GM12892 (cell line): Measurements from ENCODE around the gene MFSD12.
"Not testable (repeated sequence)": the region's sequence is repeated elsewhere in the genome, so short reads cannot be mapped to it uniquely, and the experiment has no call there.

Experiments
- DNase-seq: peaks from one replicate; pipeline ENCODE4 v3.0.0; 2011; ENCODE audit not compliant: insufficient read length
- FAIRE-seq: peaks from 2 replicates; lab custom pipeline; 2011; peaks lifted over from hg19 to GRCh38; lab: Jason Lieb, UNC
- POLR2A ChIP-seq: IDR thresholded peaks from 2 replicates; pipeline ENCODE4 v1.6.1; 2011; ENCODE audit warnings: low read depth, low read length, control low read depth
- POLR2AphosphoS5 ChIP-seq: IDR thresholded peaks from 2 replicates; pipeline ENCODE4 v1.6.1; 2011; ENCODE audit warnings: low read depth, low read length, control low read depth
- TAF1 ChIP-seq: IDR thresholded peaks from 2 replicates; pipeline ENCODE4 v1.6.1; 2011; ENCODE audit warnings: low read depth, mild to moderate bottlenecking, control low read depth, low read length, borderline replicate concordance

The MFSD12 gene

DNA sequence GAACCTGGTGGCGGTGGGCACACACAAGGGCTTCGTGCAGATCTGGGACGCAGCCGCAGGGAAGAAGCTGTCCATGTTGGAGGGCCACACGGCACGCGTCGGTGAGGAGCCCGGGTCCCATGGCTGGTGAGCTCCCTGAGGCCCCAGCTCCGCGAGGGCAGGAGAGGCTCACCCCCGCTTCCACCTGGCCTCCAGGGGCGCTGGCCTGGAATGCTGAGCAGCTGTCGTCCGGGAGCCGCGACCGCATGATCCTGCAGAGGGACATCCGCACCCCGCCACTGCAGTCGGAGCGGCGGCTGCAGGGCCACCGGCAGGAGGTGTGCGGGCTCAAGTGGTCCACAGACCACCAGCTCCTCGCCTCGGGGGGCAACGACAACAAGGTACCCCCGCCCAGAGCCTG, 25.7 kb downstream of the MFSD12 start:
- TF ChIP-seq POLR2AphosphoS5 (no peak), TAF1 (no peak), POLR2A (no peak)
- FAIRE-seq (no peak), DNase-seq (no peak)

DNA sequence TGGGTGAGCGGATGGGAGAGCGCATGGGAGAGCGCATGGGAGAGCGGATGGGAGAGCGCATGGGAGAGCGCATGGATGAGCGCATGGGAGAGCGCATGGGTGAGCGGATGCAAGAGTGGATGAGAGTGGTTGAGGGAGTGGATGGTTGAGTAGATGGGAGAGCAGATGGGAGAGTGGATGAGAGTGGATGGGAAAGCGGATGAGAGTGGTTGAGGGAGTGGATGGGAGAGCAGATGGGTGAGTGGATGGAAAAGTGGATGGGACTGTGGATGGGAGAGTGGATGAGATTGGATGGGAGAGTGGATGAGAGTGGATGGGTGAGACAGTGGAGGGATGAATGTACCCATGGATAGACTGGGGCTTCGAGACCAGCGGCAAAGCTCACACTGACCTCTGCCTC, 27.0 kb downstream of the MFSD12 start:
- FAIRE-seq, result no peak
- TF ChIP-seq POLR2AphosphoS5, result no peak
- TF ChIP-seq POLR2A, result no peak
- no peak for TF ChIP-seq TAF1
- no peak for DNase-seq

DNA sequence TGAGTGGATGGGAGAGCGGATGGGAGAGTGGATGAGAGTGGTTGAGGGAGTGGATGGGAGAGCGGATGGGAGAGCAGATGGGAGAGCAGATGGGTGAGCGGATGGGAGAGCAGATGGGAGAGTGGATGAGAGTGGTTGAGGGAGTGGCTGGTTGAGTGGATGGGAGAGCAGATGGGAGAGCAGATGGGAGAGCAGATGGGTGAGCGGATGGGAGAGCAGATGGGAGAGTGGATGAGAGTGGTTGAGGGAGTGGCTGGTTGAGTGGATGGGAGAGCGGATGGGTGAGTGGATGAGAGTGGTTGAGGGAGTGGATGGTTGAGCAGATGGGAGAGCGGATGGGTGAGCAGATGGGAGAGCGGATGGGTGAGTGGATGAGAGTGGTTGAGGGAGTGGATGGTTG, 28.1 kb downstream of the MFSD12 start:
- DNase-seq, FAIRE-seq: not testable (repeated sequence)

DNA sequence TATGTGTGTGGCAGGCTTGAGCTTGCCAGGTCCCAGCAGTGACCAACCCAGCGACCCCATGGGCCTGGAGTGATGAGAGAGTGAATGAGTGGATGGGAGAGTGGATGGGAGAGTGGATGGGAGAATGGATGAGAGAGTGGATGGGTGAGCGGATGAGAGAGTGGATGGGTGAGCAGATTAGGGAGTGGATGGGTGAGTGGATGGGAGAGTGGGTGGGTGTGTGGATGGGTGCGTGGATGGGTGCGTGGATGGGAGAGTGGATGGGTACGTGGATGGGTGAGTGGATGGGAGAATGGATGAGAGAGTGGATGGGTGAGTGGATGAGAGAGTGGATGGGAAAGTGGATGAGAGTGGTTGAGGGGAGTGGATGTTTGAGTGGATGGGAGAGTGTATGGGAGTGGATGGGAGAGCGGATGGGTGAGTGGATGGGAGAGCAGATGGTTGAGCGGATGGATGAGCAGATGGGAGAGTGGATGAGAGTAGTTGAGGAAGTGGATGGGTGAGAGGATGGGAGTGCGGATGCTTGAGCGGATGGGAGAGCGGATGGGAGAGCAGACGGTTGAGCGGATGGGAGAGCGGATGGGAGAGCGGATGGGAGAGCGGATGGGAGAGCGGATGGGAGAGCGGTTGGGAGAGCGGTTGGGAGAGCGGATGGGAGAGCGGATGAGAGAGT, 28.7 kb downstream of the MFSD12 start:
- TF ChIP-seq POLR2AphosphoS5, result no peak
- no peak for FAIRE-seq
- no peak for DNase-seq

DNA sequence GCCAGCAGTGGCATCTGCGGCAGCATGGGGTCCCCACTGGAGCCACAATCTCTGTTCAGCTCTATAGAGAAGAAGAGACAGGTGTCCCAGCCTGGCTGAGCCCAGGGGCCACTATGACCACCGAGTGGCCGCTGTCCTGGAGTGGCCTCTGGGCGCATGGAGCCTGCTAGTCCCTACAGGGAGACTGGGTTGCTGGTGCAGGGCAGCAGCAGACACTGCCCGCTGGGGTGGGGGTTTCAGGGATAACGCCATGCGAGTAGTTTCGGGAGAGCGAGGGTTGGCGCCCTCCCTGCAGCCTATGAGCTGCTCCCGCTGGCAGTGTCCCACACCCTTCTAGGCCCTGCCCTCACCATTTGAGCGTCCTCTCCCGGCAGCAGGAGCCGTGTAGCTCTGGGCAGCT, 29.3 kb downstream of the MFSD12 start:
- FAIRE-seq, result no peak
- DNase-seq, result no peak
- TF ChIP-seq TAF1, result no peak
- no peak for TF ChIP-seq POLR2AphosphoS5
- TF ChIP-seq POLR2A, result no peak

DNA sequence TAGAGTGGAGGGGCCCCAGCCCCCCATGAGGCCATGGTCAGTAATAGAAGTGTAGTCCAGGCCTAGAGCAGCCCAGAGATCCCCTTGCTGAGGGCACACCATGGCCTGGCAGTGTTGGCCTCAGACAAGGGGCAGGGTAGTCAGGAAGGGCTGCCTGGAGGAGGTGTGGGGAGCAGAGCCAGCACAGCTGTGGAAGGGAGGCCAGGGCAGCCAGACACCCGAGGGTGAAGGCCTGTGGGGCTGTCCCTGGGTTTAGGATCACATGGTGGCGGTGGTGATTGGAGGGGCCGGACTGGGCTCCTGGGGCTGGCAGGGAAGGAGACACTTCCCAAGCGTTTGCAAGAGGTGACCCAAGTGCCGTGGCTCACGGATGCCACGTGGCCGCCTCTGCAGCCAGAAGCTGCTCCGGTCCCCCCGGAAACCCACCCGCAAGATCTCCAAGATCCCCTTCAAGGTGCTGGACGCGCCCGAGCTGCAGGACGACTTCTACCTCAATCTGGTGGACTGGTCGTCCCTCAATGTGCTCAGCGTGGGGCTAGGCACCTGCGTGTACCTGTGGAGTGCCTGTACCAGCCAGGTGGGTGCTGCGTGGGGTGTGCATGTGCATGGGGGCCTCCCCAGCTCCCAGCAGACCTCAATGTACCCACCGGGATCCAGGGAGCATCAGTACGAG, 30.0 kb downstream of the MFSD12 start:
- DNase-seq (no peak), FAIRE-seq (no peak)
- TF ChIP-seq POLR2A (no peak), TAF1 (no peak), POLR2AphosphoS5 (no peak)

DNA sequence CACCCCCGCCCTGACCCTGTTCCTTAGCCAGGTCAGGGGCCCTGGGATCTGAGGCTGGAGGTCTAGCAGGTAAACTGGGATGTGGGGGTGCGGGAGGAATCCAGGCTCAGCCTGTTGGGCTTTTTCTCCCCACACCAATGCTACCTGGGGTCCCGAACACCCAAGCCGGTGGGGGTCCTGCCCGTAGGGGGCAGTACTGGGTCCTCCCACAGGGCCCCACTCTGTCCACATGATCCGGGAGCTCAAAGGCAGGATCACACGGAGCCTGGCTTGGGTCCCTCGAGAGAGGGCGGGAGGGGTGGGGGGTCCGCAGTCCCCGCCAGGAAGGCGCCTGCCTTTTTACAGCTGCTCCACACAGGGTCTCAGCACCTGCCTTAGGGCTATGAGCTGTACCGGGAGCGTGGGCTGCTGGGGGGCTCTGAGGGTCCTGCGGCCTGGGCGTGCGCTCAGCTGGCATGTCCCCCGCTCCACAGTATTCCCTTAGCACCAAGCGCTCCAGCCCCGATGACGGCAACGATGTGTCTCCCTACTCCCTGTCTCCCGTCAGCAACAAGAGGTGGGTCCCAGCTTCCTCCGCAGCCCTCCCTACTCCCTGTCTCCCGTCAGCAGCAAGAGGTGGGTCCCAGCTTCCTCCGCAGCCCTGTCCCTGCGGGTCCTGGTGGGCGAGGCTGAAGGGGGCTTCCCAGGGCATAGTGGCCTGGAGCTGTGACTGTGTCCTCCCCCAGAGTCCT, 30.7 kb downstream of the MFSD12 start:
- no peak for FAIRE-seq
- TF ChIP-seq POLR2A, result no peak
- TF ChIP-seq POLR2AphosphoS5, result no peak
- no peak for TF ChIP-seq TAF1
- no peak for DNase-seq

DNA sequence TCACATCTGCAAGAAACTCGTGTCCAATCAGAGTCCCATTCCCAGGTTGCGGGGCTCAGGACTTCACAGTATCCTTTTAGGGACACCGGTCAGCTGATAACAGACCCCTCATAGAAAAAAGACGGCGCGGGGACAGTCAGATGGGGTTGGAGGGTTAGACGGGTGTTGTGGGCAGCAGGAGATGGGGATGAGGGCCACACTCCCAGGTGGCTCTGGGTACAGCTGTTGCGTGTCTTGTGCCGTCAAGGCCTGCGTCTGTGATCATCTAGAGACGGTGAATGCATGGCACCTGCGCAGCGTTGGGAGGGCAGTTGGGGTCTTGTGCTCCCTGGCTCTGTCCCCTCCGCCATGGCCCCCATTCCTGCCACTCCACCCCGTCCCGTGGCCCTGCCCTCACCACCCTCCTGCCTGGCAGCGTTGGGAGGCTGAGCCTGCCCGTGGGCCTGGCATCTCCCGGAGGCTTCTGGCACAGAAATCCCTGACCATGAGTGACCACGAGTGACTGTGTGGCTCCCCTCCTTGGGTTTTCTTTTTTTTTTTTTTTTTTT, 32.4 kb downstream of the MFSD12 start:
- TF ChIP-seq POLR2A (no peak), TAF1 (no peak), POLR2AphosphoS5 (no peak)
- DNase-seq (no peak), FAIRE-seq (no peak)

DNA sequence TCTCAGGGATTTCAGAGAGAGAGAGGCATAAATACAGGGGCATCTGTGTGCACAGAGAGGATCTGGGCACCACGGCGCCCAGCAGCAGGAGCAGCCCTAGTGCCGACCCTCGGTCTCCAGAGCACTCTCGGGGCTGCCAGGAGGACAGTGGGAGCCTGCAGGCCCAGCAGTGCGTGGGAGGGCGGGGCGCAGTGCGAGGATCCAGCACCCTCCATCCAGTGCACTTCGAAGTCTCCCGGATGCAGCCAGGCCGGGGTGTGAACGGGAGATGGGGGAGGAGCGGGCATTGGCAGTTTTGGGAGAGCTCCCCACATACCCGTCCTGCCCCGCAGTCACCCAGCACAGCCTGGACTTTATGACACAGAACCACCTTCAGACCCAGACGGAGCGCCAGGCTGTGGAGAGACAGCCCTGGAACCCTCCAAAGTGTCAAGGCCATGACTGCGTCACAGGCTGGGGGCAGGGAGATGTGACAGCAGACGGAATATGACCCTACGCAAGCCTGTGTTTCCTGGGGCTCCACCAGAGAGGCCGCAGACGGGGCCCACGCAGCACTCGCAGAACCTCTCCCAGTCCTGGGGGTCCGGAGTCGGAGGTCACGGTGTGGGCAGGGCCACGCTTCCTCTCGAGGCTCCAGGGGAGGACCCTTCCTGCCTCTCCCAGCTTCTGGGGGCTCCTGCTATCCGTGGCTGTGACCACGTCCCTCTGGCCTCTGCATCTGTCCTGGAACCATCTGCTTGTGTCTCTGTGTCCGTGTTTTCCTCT, 33.1 kb downstream of the MFSD12 start:
- no peak for FAIRE-seq
- DNase-seq, result no peak
- TF ChIP-seq POLR2A (no peak), TAF1 (no peak), POLR2AphosphoS5 (no peak)

DNA sequence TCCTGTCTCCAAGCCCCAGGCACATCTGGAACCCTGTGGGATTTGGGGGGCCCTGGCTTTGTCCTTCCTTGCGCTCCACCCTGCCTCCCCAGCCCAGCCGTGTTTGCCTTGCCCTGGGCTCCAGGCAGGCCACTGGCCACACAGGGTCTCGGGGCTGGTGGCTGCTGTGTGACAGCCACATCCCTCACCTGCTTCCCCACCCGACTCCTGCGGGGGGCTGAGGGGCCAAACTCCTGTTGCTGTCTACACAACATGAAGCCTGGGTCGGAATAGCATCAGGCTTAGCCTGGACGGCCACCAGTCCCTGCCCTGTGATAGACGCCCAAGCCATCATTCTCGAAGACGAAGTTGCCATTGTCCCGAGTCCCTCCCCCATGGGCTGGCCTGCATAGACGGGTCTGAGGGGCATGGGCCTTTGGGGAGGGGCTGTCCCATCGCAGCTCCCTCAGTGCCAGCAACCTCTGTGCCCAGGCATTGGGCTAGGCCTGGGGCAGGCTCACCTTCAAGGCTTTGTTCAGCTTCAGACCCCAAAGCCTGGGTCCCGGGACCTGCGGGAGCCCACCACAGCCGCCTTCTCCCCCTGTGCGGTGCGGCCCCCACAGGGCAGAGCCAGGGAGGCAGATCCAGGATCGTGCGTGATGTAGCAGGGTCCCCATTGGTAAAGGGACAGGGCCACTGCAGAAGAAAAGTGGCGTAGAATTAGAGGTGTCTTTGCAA, 33.9 kb downstream of the MFSD12 start:
- TF ChIP-seq POLR2A (no peak), TAF1 (no peak), POLR2AphosphoS5 (no peak)
- FAIRE-seq, result no peak
- no peak for DNase-seq
